SIG-M5 (cell line): ENCODE measurements around the gene CYP4F11.
"Not testable (repeated sequence)": the region's sequence is repeated elsewhere in the genome, so short reads cannot be mapped to it uniquely, and the experiment has no call there.

Experiments
- DNase-seq: peaks from one replicate; lab custom pipeline; 2025; lab: John Stamatoyannopoulos, UW

CYP4F11 gene

GRCh38 chr19:15923702-15924101 lies 10.6 kb downstream of the CYP4F11 start:
- no peak for DNase-seq

- no peak for DNase-seq
These were observed 12.3 kb downstream of the CYP4F11 start for GRCh38 chr19:15922021-15922420.

- DNase-seq: no peak
These were observed 15.1 kb downstream of the CYP4F11 start for GRCh38 chr19:15919243-15919642.

- DNase-seq: no peak
These were observed 19.2 kb downstream of the CYP4F11 start for GRCh38 chr19:15915109-15915508.

GRCh38 chr19:15913830-15914229 lies 20.5 kb downstream of the CYP4F11 start:
- no peak for DNase-seq

- DNase-seq: no peak
These were observed 20.9 kb downstream of the CYP4F11 start for GRCh38 chr19:15913384-15913783.

- DNase-seq: no peak
These were observed 22.6 kb downstream of the CYP4F11 start for GRCh38 chr19:15911599-15912235.

- DNase-seq: no peak
These were observed 29.3 kb downstream of the CYP4F11 start for GRCh38 chr19:15905026-15905425.

- DNase-seq: not testable (repeated sequence)
These were observed 31.4 kb downstream of the CYP4F11 start for GRCh38 chr19:15902898-15903297.

GRCh38 chr19:15902254-15902653 lies 32.1 kb downstream of the CYP4F11 start:
- no peak for DNase-seq

GRCh38 chr19:15900504-15900903 lies 33.8 kb downstream of the CYP4F11 start:
- DNase-seq: no peak

GRCh38 chr19:15900032-15900431 lies 34.3 kb downstream of the CYP4F11 start:
- not testable (repeated sequence) for DNase-seq

- not testable (repeated sequence) for DNase-seq
These were observed 34.8 kb downstream of the CYP4F11 start for GRCh38 chr19:15899561-15899960.

- no peak for DNase-seq
These were observed 36.5 kb downstream of the CYP4F11 start, which contains the start of gene CYP4F2 for GRCh38 chr19:15897738-15898276. CYP4F2 (minus strand) TSS chr19:15898074; CDS start chr19:15897611, 463 bp downstream.

- DNase-seq: no peak
These were observed 37.1 kb downstream of the CYP4F11 start for GRCh38 chr19:15897026-15897737.

- DNase-seq: no peak
These were observed 38.4 kb downstream of the CYP4F11 start for GRCh38 chr19:15895876-15896430.

GRCh38 chr19:15894359-15894758 lies 40.0 kb downstream of the CYP4F11 start:
- no peak for DNase-seq

GRCh38 chr19:15893477-15893876 lies 40.9 kb downstream of the CYP4F11 start:
- no peak for DNase-seq

GRCh38 chr19:15892012-15892411 lies 42.3 kb downstream of the CYP4F11 start:
- DNase-seq: no peak

- no peak for DNase-seq
These were observed 42.9 kb downstream of the CYP4F11 start for GRCh38 chr19:15891434-15891833.

- not testable (repeated sequence) for DNase-seq
These were observed 45.0 kb downstream of the CYP4F11 start for GRCh38 chr19:15889339-15889738.

- no peak for DNase-seq
These were observed 48.4 kb downstream of the CYP4F11 start for GRCh38 chr19:15885919-15886318.

GRCh38 chr19:15885167-15885566 lies 49.2 kb downstream of the CYP4F11 start:
- no peak for DNase-seq
